Activated CD4-positive, alpha-beta memory T cell treated with anti-CD3 and anti-CD28 coated beads for 36 hours (primary cell): ENCODE results near the gene SMARCD3. TPM values are rescaled to one million over a fixed set of nuclear protein-coding genes. Genes with fewer than 3 reads are reported as not detected.

Experiments
- CTCF ChIA-PET: fragments of 350-600 bp; sonication (Branson Sonifier 250); formaldehyde crosslinking; loops from one replicate; lab custom pipeline; 2021; ENCODE audit warnings: antibody characterized with exemption, inconsistent platforms; lab: Charles Lee
- POLR2A ChIA-PET: fragments of 350-600 bp; sonication (Branson Sonifier 250); formaldehyde crosslinking; loops from one replicate; lab custom pipeline; 2021; ENCODE audit warnings: antibody characterized with exemption; lab: Charles Lee
- DNase-seq: peaks from one replicate; pipeline ENCODE4 v3.0.0-alpha.2; 2020
- H3K27ac Mint-ChIP-seq: one replicate; pipeline ENCODE4 v1.8.0; 2021; ENCODE audit warnings: mixed read lengths
- H3K27me3 Mint-ChIP-seq: one replicate; pipeline ENCODE4 v1.8.0; 2021; ENCODE audit warnings: mixed read lengths
- H3K36me3 Mint-ChIP-seq: one replicate; pipeline ENCODE4 v1.8.0; 2021; ENCODE audit warnings: mixed read lengths
- H3K4me1 Mint-ChIP-seq: one replicate; pipeline ENCODE4 v1.8.0; 2021; ENCODE audit warnings: low read depth, mixed read lengths
- H3K4me3 Mint-ChIP-seq: one replicate; pipeline ENCODE4 v1.8.0; 2021; ENCODE audit warnings: mild to moderate bottlenecking, mixed read lengths
- H3K9me3 Mint-ChIP-seq: one replicate; pipeline ENCODE4 v1.8.0; 2021; ENCODE audit warnings: mixed read lengths
- intact Hi-C: fragments of 100-400 bp; cut with micrococcal nuclease; formaldehyde crosslinking; loops from one replicate; pipeline ENCODE4 v1.15.1; 2023
- total RNA-seq, 2 experiments: library from RNA; stranded (reverse); gene quantifications; one replicate each; pipeline ENCODE4 v1.2.3, GENCODE V29; 2021

Gene SMARCD3
- total RNA-seq, 2 experiments from 2014 or later = 4.4 to 5.5 TPM

DNA sequence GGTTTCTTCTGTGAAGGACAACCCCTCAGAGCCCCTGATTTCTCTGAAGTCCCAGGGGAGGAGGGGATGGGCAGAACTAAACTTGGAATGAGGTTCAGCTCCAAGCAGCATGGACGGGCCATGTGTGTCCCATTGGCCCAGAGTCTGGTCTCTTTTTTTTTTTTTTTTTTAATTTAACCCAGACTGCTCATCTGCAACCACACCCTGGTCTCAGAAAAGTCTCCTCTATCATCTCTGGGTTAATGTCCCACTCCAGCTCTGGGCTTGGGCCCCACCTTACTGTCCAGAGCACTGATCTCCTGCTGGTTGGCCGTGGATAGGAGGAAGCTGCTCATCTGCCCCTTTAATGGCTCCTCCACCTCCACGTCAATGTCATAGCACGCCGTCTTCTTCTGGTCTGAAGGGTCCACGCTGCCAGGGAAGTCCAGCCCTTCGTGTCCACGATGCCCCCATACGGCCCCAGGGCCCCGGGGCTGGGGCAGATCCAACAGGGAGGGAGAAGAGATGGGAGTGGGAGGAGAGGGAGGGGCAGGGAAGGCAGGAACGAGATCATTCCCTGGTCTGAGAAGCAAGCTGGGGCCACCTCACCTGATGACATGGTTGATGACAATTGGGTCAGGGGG is 8.5 kb downstream of the SMARCD3 start:
- no peak overlapping the region for H3K4me3 Mint-ChIP-seq
- intact Hi-C loops = no loop called here
- H3K9me3 Mint-ChIP-seq = no peaks in the 10 kb centered on the region

DNA sequence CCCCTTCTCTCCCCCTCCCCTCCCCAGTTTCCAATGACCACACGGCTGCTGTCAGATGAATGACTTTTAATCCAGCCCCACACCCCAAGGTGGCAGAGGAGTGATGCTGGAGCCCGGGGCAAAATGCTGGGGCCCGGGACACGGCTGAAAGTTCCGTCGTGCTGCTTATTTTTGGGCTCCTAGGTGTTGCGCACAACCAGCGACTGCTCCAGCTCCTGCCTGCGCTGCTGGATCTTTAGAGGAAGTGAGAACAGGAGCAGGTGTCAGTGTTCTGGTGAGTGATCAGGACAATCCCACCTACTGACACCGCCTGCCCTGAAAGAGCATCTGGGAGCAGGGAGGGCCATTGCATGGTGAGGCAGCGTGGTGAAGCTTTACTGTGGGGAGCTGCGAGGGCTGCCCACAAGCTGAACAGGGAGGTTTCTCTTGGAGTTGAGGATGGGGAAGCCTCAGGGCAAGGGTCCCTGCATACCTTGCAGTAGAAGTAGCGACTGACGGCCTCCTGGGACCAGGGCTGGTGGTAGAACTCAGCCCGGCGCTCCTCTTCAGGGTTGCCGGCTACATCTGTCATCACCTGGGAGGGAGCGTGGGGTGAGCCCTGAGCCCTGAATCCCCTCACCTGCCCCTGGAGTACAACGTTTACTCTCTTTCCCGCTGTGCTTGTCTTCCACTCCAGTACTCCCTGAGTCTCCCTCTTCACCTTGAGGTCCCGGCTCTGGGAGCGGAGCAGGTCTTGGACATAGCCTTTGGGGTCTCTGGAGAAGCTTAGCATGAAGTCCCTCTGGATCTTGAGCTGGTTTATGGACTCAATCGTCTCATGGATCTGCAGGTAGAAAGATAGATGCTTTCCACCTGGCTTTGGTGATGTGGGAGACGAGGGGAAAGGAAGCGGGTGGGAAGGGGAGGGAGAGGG is 9.3 kb downstream of the SMARCD3 start:
- H3K9me3 Mint-ChIP-seq = no peaks in the 10 kb centered on the region
- ChIA-PET POLR2A (no interaction called here), CTCF (no interaction called here)
- H3K27ac Mint-ChIP-seq = no peak overlapping the region
- no peak overlapping the region for H3K4me3 Mint-ChIP-seq
- peaks cover 19% of the 10 kb centered on the region for H3K4me1 Mint-ChIP-seq
- H3K27me3 Mint-ChIP-seq = no peaks in the 10 kb centered on the region
- H3K36me3 Mint-ChIP-seq = peaks cover 20% of the 10 kb centered on the region
- intact Hi-C loops = no loop called here
- no peak for DNase-seq

More for the DNA sequence above, 8.5 kb downstream of the SMARCD3 start:
- ChIA-PET POLR2A (no interaction called here), CTCF (interaction anchor here (1.3 kb wide), 1 partner anchor 68 kb away, joined by 3 read pairs; no protein-coding TSS in a partner anchor)
- DNase-seq = no peak
- Mint-ChIP-seq H3K4me1 (peaks cover 24% of the 10 kb centered on the region), H3K27ac (no peak overlapping the region), H3K27me3 (peaks cover 4% of the 10 kb centered on the region), H3K36me3 (peaks cover 20% of the 10 kb centered on the region)

DNA sequence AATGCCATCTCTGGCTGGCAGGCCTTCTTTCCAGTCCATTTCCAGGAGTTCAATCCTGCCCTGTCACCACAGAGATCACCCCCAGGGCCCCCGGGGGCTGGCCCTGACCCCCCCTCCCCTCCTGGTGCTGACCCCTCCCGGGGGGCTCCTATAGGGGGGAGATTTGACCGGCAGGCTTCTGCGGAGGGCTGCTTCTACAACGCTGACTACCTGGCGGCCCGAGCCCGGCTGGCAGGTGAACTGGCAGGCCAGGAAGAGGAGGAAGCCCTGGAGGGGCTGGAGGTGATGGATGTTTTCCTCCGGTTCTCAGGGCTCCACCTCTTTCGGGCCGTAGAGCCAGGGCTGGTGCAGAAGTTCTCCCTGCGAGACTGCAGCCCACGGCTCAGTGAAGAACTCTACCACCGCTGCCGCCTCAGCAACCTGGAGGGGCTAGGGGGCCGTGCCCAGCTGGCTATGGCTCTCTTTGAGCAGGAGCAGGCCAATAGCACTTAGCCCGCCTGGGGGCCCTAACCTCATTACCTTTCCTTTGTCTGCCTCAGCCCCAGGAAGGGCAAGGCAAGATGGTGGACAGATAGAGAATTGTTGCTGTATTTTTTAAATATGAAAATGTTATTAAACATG is 10.2 kb downstream of the SMARCD3 start:
- ChIA-PET POLR2A (interaction anchor here (2.5 kb wide), 1 partner anchor 12 kb away, joined by 10 read pairs; the partner anchor contains the start of gene ABCF2), CTCF (interaction anchor here (2.2 kb wide), 1 partner anchor 8 kb away, joined by 12 read pairs; no protein-coding TSS in a partner anchor)
- intact Hi-C loops = no loop called here
- no peak for DNase-seq
- H3K4me1 Mint-ChIP-seq = peaks cover 18% of the 10 kb centered on the region
- H3K27me3 Mint-ChIP-seq = no peaks in the 10 kb centered on the region
- no peak overlapping the region for H3K4me3 Mint-ChIP-seq
- H3K27ac Mint-ChIP-seq = no peak overlapping the region
- H3K9me3 Mint-ChIP-seq = no peaks in the 10 kb centered on the region
- peaks cover 25% of the 10 kb centered on the region for H3K36me3 Mint-ChIP-seq

DNA sequence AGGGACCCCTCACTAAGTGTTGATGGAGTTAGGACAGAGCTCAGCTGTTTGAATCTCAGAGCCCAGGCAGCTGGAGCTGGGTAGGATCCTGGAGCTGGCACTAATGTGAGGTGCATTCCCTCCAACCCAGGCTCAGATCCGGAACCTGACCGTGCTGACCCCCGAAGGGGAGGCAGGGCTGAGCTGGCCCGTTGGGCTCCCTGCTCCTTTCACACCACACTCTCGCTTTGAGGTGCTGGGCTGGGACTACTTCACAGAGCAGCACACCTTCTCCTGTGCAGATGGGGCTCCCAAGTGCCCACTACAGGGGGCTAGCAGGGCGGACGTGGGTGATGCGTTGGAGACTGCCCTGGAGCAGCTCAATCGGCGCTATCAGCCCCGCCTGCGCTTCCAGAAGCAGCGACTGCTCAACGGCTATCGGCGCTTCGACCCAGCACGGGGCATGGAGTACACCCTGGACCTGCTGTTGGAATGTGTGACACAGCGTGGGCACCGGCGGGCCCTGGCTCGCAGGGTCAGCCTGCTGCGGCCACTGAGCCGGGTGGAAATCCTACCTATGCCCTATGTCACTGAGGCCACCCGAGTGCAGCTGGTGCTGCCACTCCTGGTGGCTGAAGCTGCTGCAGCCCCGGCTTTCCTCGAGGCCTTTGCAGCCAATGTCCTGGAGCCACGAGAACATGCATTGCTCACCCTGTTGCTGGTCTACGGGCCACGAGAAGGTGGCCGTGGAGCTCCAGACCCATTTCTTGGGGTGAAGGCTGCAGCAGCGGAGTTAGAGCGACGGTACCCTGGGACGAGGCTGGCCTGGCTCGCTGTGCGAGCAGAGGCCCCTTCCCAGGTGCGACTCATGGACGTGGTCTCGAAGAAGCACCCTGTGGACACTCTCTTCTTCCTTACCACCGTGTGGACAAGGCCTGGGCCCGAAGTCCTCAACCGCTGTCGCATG is 11.0 kb downstream of the SMARCD3 start:
- no peak overlapping the region for H3K4me3 Mint-ChIP-seq
- CTCF ChIA-PET = interaction anchor here (1.4 to 2.2 kb wide), 2 partner anchors 9 to 72 kb away, joined by 4 to 12 read pairs; no protein-coding TSS in a partner anchor
- H3K27ac Mint-ChIP-seq = no peak overlapping the region
- no peaks in the 10 kb centered on the region for H3K27me3 Mint-ChIP-seq
- H3K36me3 Mint-ChIP-seq = peaks cover 30% of the 10 kb centered on the region
- no peak for DNase-seq
- H3K9me3 Mint-ChIP-seq = no peaks in the 10 kb centered on the region
- intact Hi-C loops = no loop called here
- POLR2A ChIA-PET = interaction anchor here (0.9 to 2.5 kb wide), 2 partner anchors 10 to 11 kb away, joined by 3 to 10 read pairs; partner anchors contain the start of gene ABCF2
- peaks cover 17% of the 10 kb centered on the region for H3K4me1 Mint-ChIP-seq

DNA sequence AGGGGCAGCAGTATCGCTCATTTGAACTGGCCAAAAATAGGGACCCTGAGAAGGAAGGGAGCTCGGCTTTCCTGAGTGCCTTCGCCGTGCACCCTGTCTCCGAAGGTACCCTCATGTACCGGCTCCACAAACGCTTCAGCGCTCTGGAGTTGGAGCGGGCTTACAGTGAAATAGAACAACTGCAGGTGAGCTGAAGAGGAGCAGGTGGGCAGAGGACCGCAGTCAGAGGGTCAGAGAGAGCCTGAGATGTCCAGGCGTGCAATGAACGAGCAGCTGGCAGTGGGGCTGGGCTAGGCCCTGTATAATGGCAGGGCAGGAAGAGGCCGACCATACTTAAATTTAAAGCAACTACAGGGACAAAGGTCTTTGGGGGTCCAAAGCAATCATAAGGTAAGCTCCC is 12.1 kb downstream of the SMARCD3 start:
- no peaks in the 10 kb centered on the region for H3K9me3 Mint-ChIP-seq
- H3K36me3 Mint-ChIP-seq = peaks cover 30% of the 10 kb centered on the region
- POLR2A ChIA-PET = interaction anchor here (2.5 kb wide), 1 partner anchor 10 kb away, joined by 10 read pairs; the partner anchor contains the start of gene ABCF2
- DNase-seq = no peak
- no peaks in the 10 kb centered on the region for H3K27me3 Mint-ChIP-seq
- CTCF ChIA-PET = interaction anchor here (0.8 to 2.2 kb wide), 3 partner anchors 10 to 73 kb away, joined by 3 to 12 read pairs (median 4); partner anchors contain the start of gene GBX1
- intact Hi-C loops = no loop called here
- H3K4me1 Mint-ChIP-seq = peaks cover 25% of the 10 kb centered on the region
- H3K27ac Mint-ChIP-seq = no peak overlapping the region
- no peak overlapping the region for H3K4me3 Mint-ChIP-seq

DNA sequence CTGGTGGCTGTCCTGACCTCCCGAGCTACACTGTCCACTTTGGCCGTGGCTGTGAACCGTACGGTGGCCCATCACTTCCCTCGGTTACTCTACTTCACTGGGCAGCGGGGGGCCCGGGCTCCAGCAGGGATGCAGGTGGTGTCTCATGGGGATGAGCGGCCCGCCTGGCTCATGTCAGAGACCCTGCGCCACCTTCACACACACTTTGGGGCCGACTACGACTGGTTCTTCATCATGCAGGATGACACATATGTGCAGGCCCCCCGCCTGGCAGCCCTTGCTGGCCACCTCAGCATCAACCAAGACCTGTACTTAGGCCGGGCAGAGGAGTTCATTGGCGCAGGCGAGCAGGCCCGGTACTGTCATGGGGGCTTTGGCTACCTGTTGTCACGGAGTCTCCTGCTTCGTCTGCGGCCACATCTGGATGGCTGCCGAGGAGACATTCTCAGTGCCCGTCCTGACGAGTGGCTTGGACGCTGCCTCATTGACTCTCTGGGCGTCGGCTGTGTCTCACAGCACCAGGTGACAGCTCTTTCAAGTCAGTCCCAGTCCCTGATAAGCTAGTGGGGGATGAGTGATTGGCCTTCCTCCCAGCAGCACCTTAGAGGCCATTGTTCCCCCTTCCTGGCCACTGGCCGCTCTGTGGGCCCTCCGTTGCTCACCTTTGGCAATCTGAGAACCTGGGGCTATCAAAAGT is 13.3 kb downstream of the SMARCD3 start:
- Mint-ChIP-seq H3K4me3 (no peak overlapping the region), H3K9me3 (no peaks in the 10 kb centered on the region), H3K27me3 (no peaks in the 10 kb centered on the region), H3K36me3 (peaks cover 29% of the 10 kb centered on the region), H3K27ac (no peak overlapping the region), H3K4me1 (peaks cover 29% of the 10 kb centered on the region)
- ChIA-PET POLR2A (no interaction called here), CTCF (interaction anchor here (3.6 kb wide), 1 partner anchor 9 kb away, joined by 37 read pairs; no protein-coding TSS in a partner anchor)
- intact Hi-C loops = no loop called here
- no peak for DNase-seq

DNA sequence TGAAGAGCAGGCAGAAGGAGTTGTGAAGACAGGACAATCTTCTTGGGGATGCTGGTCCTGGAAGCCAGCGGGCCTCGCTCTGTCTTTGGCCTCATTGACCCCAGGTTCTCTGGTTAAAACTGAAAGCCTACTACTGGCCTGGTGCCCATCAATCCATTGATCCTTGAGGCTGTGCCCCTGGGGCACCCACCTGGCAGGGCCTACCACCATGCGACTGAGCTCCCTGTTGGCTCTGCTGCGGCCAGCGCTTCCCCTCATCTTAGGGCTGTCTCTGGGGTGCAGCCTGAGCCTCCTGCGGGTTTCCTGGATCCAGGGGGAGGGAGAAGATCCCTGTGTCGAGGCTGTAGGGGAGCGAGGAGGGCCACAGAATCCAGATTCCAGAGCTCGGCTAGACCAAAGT is 14.7 kb downstream of the SMARCD3 start:
- CTCF ChIA-PET = interaction anchor here (1.0 to 3.6 kb wide), 3 partner anchors 10 to 13 kb away, joined by 3 to 37 read pairs (median 8); no protein-coding TSS in a partner anchor
- DNase-seq = no peak
- no peaks in the 10 kb centered on the region for H3K9me3 Mint-ChIP-seq
- peaks cover 29% of the 10 kb centered on the region for H3K4me1 Mint-ChIP-seq
- intact Hi-C loops = loop anchor here (1.0 to 2.0 kb wide), 5 partner anchors 10 to 399 kb away; partner anchors contain the start of gene FASTK
- POLR2A ChIA-PET = interaction anchor here (3.1 kb wide), 1 partner anchor 10 kb away, joined by 19 read pairs; no protein-coding TSS in a partner anchor
- H3K27ac Mint-ChIP-seq = peak overlapping the region; percentile 99
- H3K27me3 Mint-ChIP-seq = no peaks in the 10 kb centered on the region
- peak overlapping the region; percentile 100 for H3K4me3 Mint-ChIP-seq
- H3K36me3 Mint-ChIP-seq = peaks cover 23% of the 10 kb centered on the region

DNA sequence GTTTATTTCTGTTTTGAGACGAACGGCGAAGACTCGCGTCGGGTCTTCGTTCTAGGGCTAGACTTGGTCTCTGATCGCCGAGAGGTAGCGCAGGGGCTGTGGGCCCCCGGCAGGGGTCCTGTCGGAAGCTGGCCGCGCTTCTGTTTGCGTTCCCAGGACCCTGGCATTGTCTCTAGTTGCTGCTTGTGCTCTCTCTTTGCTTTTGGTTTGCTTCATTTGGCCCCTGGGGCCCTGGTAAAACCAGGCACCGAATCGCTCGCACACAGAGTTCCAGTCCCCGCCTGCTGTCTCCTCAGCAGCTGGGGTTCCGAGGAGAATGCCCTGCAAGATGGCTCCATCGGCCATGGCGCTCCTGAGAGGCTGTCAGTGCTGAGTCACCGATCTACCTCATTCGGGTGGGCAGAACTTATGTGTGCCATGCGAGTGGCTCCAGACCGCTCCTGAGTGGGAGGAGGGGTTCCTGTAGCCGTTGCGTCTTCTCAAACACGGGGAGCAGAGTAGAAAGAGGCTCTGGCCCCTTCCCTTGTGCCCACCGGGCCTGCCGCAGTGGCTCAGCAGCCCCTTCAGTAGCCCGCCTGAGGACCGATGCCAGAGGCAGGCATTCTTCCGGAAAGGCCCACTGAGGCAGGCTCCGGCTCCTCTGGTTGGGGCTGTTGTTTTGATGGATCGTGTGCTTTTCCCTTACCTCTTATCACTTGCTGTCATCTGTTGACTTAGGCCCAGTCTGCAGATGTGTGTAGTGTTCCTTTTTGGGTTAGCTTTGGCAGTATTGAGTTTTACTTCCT is 15.4 kb downstream of the SMARCD3 start:
- H3K27me3 Mint-ChIP-seq = no peaks in the 10 kb centered on the region
- intact Hi-C loops = loop anchor here (1.0 to 2.0 kb wide), 5 partner anchors 11 to 400 kb away; partner anchors contain the start of gene FASTK
- peaks cover 23% of the 10 kb centered on the region for H3K36me3 Mint-ChIP-seq
- H3K4me3 Mint-ChIP-seq = peak overlapping the region; percentile 100
- DNase-seq = peak; percentile 88
- H3K27ac Mint-ChIP-seq = peak overlapping the region; percentile 99
- H3K9me3 Mint-ChIP-seq = no peaks in the 10 kb centered on the region
- POLR2A ChIA-PET = interaction anchor here (0.6 to 3.1 kb wide), 2 partner anchors 11 to 215 kb away, joined by 3 to 19 read pairs; no protein-coding TSS in a partner anchor
- H3K4me1 Mint-ChIP-seq = peaks cover 31% of the 10 kb centered on the region
- CTCF ChIA-PET = interaction anchor here (1.5 to 3.6 kb wide), 2 partner anchors 11 to 13 kb away, joined by 8 to 37 read pairs; no protein-coding TSS in a partner anchor

DNA sequence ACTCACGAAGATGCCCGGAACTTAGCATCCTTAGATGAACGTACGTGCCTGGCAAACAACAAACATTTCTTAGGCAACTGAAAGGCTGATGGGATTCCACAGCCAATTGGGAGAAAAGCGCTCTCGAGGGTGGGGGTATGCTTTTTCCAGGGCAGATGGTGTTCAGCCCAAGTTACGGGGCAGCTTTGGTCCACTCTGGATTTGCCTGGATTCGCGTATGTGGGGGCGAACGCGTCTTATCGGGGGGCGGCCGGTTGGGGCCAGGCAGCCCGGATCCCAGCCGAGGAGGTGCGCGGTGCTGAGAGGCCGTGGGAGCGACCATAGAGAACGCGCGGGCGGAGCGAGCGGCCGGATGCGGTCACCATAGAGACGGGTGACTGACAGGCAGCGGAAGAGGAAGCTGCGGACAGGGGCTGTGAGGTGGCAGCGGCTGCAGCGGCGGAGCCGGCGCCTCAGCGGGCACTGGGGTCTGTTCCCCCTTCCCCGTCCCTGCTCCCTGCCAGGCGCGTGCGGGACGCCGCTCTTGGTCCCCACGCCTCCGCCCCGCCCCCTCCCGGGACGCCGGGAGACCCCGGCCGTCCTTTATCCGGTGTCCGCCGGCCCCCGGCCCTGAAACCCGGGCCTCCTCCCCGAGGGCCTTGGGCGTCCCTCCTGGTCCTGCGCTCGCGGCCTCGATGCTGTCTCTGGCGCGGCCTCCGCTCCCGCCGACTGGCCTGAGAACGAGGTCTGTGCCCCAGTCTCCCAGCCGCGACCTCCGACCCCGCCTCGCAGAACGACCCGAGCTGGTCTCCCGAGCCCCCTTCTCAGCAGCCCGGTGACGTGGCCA is 16.2 kb downstream of the SMARCD3 start, which contains the start of gene CHPF2:
Gene CHPF2, plus strand, starts transcription at position 393 of the 826 bp plus-strand sequence. CDS start 1,529 bp downstream, outside the sequence.
- Mint-ChIP-seq H3K27ac (peak within 1 kb of the TSS; percentile 99), H3K9me3 (no peaks in the 10 kb centered on the region), H3K36me3 (peaks cover 23% of the 10 kb centered on the region), H3K27me3 (no peaks in the 10 kb centered on the region), H3K4me1 (peaks cover 38% of the 10 kb centered on the region), H3K4me3 (peak within 1 kb of the TSS; percentile 100)
- DNase-seq = peak; percentile 95
- intact Hi-C loops = loop anchor here (2.0 kb wide), 4 partner anchors 60 to 400 kb away; partner anchors contain the start of gene FASTK
- ChIA-PET POLR2A (interaction anchor here (0.6 to 3.1 kb wide), 2 partner anchors 11 to 214 kb away, joined by 3 to 19 read pairs; no protein-coding TSS in a partner anchor), CTCF (interaction anchor here (1.5 to 3.6 kb wide), 2 partner anchors 11 to 14 kb away, joined by 8 to 37 read pairs; no protein-coding TSS in a partner anchor)
